DMS53 (cell line): ENCODE data around the gene CAMTA1.

Experiments
- DNase-seq: peaks from one replicate; lab custom pipeline; 2025; lab: John Stamatoyannopoulos, UW

The CAMTA1 gene

GRCh38 chr1:7535934-7536878 lies 751.0 kb downstream of the CAMTA1 start:
- DNase-seq = no peak

GRCh38 chr1:7536891-7537591 lies 751.8 kb downstream of the CAMTA1 start:
- DNase-seq = no peak

DNA sequence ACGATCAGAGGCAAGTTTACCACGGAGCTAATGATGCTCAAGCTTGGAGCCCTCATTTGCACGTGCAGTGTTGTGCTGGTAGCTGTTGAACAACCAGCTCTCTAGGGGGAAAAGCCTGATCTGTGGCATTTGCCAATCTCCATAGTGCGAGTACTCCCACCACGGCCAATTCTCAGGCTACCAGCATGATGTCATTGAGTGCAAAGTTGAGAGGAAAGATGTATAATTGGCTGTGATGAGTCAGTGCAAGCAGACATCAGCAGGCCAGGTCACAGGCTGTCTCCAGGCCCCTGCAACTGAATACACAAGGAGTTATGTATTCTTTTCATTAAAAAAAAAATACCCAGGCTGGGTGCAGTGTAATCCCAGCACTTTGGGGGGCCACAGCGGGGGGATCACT lies 752.8 kb downstream of the CAMTA1 start:
- DNase-seq = peak; percentile 68

GRCh38 chr1:7538849-7539768 lies 753.9 kb downstream of the CAMTA1 start:
- DNase-seq = no peak

GRCh38 chr1:7539769-7540175 lies 754.5 kb downstream of the CAMTA1 start:
- peak; percentile 86 for DNase-seq

- no peak for DNase-seq
Measured at GRCh38 chr1:7540816-7541215, 755.6 kb downstream of the CAMTA1 start.

DNA sequence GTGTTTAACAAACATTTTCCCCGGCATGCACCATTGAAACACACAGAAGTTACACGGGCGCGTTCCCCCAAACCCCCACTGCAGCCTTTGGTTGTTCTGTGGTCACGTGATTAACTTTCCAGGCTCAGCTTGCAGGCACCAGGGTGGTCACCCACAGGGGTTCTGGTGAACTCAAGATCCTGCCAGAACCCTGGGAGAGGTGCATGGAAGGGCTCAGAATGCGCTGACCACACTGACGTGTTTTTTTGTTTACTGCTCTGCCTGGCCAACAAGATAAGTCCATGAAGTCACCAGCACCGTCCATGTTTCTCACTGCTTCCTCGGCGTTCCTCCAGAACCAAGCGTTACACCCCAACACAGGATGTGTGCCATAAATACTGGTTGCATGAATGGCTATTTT lies 756.4 kb downstream of the CAMTA1 start:
- DNase-seq = no peak

DNA sequence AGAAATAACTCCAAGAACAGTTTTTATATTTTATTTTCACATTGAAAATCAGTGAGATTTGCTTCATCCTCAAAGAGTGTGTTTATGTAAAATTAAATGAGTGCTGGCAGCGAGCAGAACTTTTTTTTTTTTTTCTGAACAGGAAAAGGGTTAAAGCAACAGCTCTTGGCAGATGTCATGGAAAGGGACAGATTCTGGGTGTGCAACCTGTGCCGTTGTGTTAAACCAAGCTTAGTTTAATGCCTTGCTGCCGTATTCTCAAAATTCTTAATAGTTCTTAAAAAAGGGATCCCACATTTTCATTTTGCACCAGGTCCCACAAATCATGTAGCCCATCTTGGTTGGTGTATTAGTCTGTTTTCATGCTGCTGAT lies 758.5 kb downstream of the CAMTA1 start:
- no peak for DNase-seq

GRCh38 chr1:7549277-7550161 lies 764.3 kb downstream of the CAMTA1 start:
- DNase-seq = peak; percentile 92

DNA sequence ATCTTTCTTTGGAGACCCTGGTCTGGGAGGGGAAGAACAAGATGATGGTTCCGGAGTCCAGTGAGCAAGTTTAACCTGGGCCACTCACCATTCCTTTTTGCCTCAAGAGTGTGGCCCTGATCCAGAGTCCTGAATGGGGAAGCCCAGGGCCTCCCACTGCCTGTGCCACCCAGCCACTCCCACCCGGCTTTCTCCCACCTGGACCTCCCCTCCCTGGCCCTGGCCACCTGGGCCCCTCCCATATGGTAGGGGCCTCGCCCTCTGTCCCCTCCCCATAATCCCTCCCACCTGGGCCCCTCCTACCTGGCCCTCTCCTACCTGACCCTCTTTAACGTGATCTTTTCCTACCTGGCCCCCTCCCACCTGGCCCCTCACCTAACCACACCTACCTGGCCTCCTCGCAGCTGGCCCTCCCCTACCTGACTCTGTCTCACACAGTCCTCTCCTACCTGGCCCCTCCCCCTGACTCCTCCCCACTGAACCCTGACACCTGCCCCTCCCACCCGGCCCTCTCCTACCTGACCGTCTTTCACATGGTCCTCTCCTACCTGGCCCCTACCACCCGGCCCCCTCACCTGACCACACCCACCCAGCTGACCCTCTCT lies 765.1 kb downstream of the CAMTA1 start:
- DNase-seq = no peak

DNA sequence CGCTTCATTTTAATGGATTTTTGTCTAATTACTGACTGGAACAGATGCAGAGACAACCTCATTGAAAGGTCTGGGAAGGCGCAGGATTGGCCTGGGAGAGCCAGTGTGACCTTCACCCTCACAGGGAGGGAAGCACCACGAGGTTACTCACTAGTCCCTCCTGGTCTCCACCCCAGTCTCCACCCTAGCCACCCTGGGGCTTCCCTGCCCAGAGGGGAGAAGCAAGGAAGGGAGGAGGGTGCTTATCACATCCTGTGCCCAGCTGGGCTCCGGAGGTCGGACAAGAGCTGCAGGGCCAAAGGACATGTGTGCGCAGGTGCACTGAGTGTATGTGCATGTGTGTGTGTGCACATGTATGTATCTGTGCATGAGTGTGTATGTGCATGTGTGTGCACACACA lies 765.7 kb downstream of the CAMTA1 start:
- no peak for DNase-seq

DNA sequence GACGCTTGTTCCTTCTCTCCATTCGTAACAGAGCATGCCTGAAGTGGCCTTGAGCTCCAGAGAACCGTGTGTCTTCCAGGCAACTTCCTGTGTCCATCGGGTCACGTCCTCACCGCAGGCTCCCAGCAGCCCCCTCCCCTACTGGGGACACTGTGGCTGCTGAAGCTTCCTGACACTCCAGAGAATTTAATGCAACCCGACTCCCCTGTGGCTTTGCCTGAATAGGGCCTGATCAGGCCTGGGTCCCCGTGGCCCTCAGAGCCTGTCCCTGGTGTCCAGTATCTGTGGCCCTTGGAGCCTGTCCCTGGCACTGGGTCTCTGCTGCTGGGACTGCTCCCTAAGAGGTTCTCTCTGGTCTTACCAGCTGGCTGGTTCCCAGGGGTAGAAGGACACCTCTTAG lies 766.2 kb downstream of the CAMTA1 start:
- no peak for DNase-seq

- peak; percentile 88 for DNase-seq
Measured at GRCh38 chr1:7552402-7552801, 767.1 kb downstream of the CAMTA1 start.

DNA sequence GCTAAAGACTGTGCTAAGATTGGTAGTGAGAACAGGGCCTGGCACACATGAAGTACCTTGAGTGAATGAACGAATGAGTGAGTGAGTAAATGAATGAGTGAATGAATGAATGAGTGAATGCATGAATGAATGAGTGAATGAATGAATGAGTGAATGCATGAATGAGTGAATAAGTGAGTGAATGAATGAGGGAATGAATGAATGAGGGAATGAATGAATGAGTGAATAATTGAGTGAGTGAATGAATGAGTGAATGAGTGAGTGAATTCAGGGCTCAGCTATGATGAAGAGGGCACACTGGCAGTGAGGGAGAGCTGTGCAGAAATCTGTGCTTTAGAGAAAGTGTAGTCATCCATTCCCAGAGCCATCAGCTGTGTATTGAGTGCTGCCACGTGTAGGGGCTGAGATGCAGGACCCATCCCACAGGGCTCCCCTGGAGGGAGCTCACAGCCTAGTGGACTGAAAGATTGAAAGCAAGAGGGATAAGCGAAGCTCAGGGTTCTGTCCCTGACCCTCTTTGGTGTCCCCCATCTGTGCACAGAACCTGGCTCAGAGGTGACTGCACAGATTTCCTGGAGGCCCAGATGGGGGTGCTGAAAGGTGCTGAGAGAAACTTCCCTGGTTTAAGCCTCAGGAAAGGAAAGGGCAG lies 767.9 kb downstream of the CAMTA1 start:
- peak; percentile 62 for DNase-seq

- peak; percentile 37 for DNase-seq
Measured at GRCh38 chr1:7554385-7555235, 769.4 kb downstream of the CAMTA1 start.

DNA sequence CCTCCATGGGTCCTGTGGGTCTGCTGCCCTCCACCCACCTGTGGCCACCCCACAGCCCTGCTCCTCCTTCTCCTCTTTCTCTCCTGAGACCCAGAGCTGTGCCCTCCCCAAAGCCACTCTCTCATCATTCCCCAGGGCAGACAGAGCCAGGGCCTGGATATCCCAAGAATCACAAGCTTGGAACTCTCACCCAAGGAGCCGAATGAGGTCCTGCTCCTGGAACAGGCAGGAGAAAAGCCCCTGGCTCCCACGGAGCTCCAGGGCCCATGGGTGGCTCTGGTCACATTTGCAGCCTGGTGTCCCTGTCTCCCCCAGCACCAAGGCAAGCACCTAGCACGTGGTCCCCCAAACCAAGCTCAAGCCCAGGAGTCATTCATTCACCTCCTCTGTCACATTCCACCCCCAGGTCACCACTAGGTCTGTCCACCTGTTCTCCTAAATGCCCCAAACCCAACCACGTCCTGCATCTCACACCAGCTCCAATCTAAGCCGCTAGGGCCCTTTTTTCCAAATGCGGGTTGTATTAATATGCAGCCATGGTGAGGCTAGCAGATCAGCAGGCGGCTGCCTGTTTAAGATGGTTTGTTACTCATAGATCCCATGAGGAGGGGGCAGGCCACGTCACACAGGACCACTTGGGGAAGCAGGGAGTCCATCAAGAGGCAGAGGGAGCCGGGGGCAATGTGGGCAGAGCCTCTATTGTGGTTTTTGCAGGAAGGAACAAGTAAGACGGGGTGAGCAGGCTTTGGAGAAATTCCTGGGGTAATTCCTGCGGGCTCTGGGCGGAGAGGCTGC lies 770.3 kb downstream of the CAMTA1 start:
- DNase-seq = no peak

DNA sequence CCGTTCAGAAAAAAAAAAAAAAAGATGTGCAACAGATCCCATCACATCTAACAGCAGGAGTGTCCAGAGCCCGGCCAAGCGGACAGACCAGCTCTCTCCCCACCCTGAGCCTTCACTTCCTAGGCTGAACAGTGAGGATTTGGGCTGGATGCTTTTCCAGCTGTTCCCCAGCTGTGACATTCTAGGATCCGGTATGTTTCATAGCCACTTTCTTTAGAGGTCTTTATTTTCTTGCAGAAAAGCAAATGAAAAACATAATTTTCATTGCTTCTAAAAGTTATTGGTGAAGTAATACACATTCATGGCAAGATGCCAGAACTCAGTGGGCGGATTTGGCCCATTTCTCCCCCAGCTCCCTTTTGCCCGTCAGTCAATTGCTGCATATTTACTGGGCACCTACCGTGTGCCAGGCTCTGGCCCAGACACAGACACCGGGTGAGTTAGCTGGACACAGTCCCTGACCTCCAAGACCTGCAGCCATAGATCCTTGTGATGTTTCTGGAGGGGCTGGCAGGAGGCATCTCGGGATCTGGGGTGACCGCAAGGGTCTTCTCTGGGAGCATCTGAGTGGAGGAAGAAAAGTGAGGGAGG lies 772.1 kb downstream of the CAMTA1 start:
- no peak for DNase-seq

DNA sequence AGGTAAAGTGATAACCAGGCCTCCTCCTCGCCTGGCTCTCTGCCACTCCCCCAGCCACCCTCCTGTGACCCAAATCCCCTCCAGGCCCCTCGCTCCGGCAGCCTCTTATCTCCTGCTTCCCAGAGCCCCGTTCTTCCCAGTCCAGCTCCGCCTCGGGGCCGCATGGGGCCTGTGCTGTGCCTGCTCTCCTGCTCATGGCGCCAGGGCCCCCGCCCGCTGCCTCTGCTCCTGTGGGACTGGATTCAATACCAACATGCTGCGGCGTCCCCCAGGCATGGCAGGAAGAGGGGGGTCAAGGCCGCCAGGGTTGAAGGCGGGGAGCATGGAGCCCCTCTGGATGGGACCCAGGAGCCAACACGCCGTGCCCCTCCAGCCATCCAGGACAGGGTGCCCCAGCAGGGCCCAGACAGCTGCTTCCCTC lies 772.8 kb downstream of the CAMTA1 start:
- DNase-seq = no peak
